SU-DHL-6 (cell line): ENCODE measurements around the gene CEP135.

Source experiments
- CTCF ChIP-seq: fragments of 200-600 bp; sonication (generic); IDR thresholded peaks from one replicate; pipeline ENCODE4 v1.5.1; 2017; ENCODE audit warnings: antibody characterized with exemption, mild to moderate bottlenecking, low read length, moderate library complexity; ENCODE audit not compliant: insufficient read depth, poor library complexity, severe bottlenecking
- EZH2phosphoT487 ChIP-seq: fragments of 200-600 bp; sonication (generic), shearing (Covaris generic); conservative IDR thresholded peaks from 2 replicates; pipeline ENCODE4 v1.6.1; 2018; ENCODE audit warnings: mild to moderate bottlenecking, antibody characterized with exemption, low read length, moderate library complexity, mixed read lengths

DNA sequence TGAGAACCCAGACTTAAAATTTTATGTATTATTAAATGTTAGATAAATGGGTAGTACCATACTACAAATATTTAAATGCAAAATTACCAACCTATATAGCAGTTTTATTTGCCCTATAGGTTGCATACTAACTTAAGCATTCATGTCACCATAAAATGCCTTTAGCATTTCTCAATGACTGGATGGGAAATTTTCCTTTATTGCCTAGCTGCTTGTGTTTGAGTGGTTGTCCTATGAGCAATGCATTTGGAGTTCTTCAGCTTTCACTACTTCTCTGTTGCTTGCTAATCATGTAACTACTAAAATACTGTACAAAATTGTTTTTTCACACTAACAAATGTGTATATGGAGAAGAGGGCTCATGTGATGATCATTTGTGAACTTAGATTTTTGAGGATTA is 44.2 kb upstream of the CEP135 start:
- TF ChIP-seq CTCF (no peak), EZH2phosphoT487 (no peak)
